ENCODE measurements around the gene KRT10. TPM values are rescaled to one million over a fixed set of nuclear protein-coding genes. Genes with fewer than 3 reads are reported as not detected.

KRT10 gene
- total RNA-seq, 4 donors from 2014 or later: 9.9 to 15.7 (median 10.7) TPM

GRCh38 chr17:40852364-40852763 lies 29.9 kb upstream of the KRT10 start:
- intact Hi-C loops (cut with DNase I): no loop called here
- Histone ChIP-seq H3K9me3 (no peaks in the 10 kb centered on the region), H3K4me1 (peaks cover 0 to 13% (median 2%) of the 10 kb centered on the region in 4 donors), H3K4me3 (no peak overlapping the region), H3K27ac (replicated peaks in 1 of 4) (no peak overlapping the region), H3K36me3 (no peaks in the 10 kb centered on the region), H3K27me3 (no peaks in the 10 kb centered on the region)
- DNase-seq (ENCODE audit: extremely low spot score): no peak
- TF ChIP-seq POLR2A (IDR thresholded peaks at IDR 0.05; ENCODE audit: low read depth): no peak
- TF ChIP-seq EP300 (IDR thresholded peaks at IDR 0.05): no peak
- WGBS: 86% methylated on average over 1 of the region's 1 CpG

GRCh38 chr17:40850293-40850972 lies 28.0 kb upstream of the KRT10 start:
- intact Hi-C loops (cut with DNase I): no loop called here

GRCh38 chr17:40849723-40850122 lies 27.3 kb upstream of the KRT10 start:
- intact Hi-C loops (cut with DNase I): no loop called here
- Histone ChIP-seq H3K27me3 (no peaks in the 10 kb centered on the region), H3K36me3 (no peaks in the 10 kb centered on the region), H3K4me1 (peaks cover 0 to 7% (median 0%) of the 10 kb centered on the region in 4 donors), H3K4me3 (no peak overlapping the region), H3K27ac (replicated peaks in 1 of 4) (no peak overlapping the region), H3K9me3 (no peaks in the 10 kb centered on the region)
- WGBS: 93% methylated on average over 4 of the region's 4 CpGs
- TF ChIP-seq EP300 (IDR thresholded peaks at IDR 0.05): no peak
- no peak for TF ChIP-seq POLR2AphosphoS5 (IDR thresholded peaks at IDR 0.05)
- no peak for TF ChIP-seq POLR2A (IDR thresholded peaks at IDR 0.05; ENCODE audit: low read depth)
- TF ChIP-seq CTCF (IDR thresholded peaks at IDR 0.05): no peak
- DNase-seq (ENCODE audit: extremely low spot score): no peak

More at GRCh38 chr17:40850293-40850972, 28.0 kb upstream of the KRT10 start:
- Histone ChIP-seq H3K27ac (replicated peaks in 1 of 4) (no peak overlapping the region), H3K4me1 (peaks cover 0 to 8% (median 0%) of the 10 kb centered on the region in 4 donors), H3K36me3 (no peaks in the 10 kb centered on the region), H3K4me3 (no peak overlapping the region), H3K27me3 (no peaks in the 10 kb centered on the region), H3K9me3 (no peaks in the 10 kb centered on the region)
- TF ChIP-seq EP300 (IDR thresholded peaks at IDR 0.05) (no peak), CTCF (IDR thresholded peaks at IDR 0.05) (no peak), POLR2AphosphoS5 (IDR thresholded peaks at IDR 0.05) (no peak), POLR2A (IDR thresholded peaks at IDR 0.05; ENCODE audit: low read depth) (no peak)
- WGBS: 88% methylated on average over 3 of the region's 3 CpGs
- no peak for DNase-seq (ENCODE audit: extremely low spot score)

- H3K36me3 ChIP-seq: no peaks in the 10 kb centered on the region
- DNase-seq (ENCODE audit: extremely low spot score): no peak
- intact Hi-C loops (cut with DNase I): no loop called here
- H3K4me1 ChIP-seq: no peaks in the 10 kb centered on the region
- H3K27me3 ChIP-seq: no peaks in the 10 kb centered on the region
- TF ChIP-seq POLR2AphosphoS5 (IDR thresholded peaks at IDR 0.05) (no peak), EP300 (IDR thresholded peaks at IDR 0.05) (no peak), POLR2A (IDR thresholded peaks at IDR 0.05; ENCODE audit: low read depth) (no peak), CTCF (IDR thresholded peaks at IDR 0.05) (no peak)
- H3K9me3 ChIP-seq: no peaks in the 10 kb centered on the region
- no peak overlapping the region for H3K4me3 ChIP-seq
- H3K27ac ChIP-seq (replicated peaks in 1 of 4): no peak overlapping the region
- WGBS: 84% methylated on average over 1 of the region's 1 CpG
Measured at GRCh38 chr17:40848583-40849235, 26.3 kb upstream of the KRT10 start.

GRCh38 chr17:40846515-40847144 lies 24.2 kb upstream of the KRT10 start:
- WGBS: 72% methylated on average over 1 of the region's 1 CpG
- H3K9me3 ChIP-seq: no peaks in the 10 kb centered on the region
- H3K27me3 ChIP-seq: no peaks in the 10 kb centered on the region
- no peaks in the 10 kb centered on the region for H3K4me1 ChIP-seq
- no peak overlapping the region for H3K4me3 ChIP-seq
- intact Hi-C loops (cut with DNase I): no loop called here
- no peak for TF ChIP-seq EP300 (IDR thresholded peaks at IDR 0.05)
- DNase-seq (ENCODE audit: extremely low spot score): no peak
- no peak overlapping the region for H3K27ac ChIP-seq (replicated peaks in 1 of 4)
- no peaks in the 10 kb centered on the region for H3K36me3 ChIP-seq

Data from esophagus muscularis mucosa (tissue), 4 donors.